Measurements from ENCODE around the gene PLCG2. TPM values are rescaled to one million over a fixed set of nuclear protein-coding genes. Genes with fewer than 3 reads are reported as not detected.

The PLCG2 gene
- total RNA-seq, 2 experiments from 2014 or later = 196 to 485 TPM

- BruUV-seq (replicated peaks) = no TSS peak
- H3K9me3 ChIP-seq (ENCODE audit: low read length) = no peaks in the 10 kb centered on the region
- TF ChIP-seq CTCF (conservative IDR thresholded peaks at IDR 0.05; ENCODE audit: low read length) (no peak), EZH2phosphoT487 (IDR thresholded peaks at IDR 0.05; ENCODE audit: borderline replicate concordance, low read depth, low read length) (no peak)
Observed at GRCh38 chr16:81925016-81925415, 145.9 kb downstream of the PLCG2 start.

GRCh38 chr16:81926036-81926435 lies 146.9 kb downstream of the PLCG2 start:
- Histone ChIP-seq H3K4me3 (ENCODE audit: low read depth, low read length, poor library complexity, severe bottlenecking) (no peak overlapping the region), H4K20me1 (ENCODE audit: insufficient read depth, low read length) (no peaks in the 10 kb centered on the region; the same call in 1 of the 2 replicates), H3K9me2 (ENCODE audit: insufficient read depth, low read length) (no peaks in the 10 kb centered on the region), H3K9me3 (ENCODE audit: low read length) (no peaks in the 10 kb centered on the region), H3K4me1 (ENCODE audit: insufficient read depth, low read length, poor library complexity, severe bottlenecking) (no peaks in the 10 kb centered on the region), H3K27ac (ENCODE audit: low read depth, low read length, poor library complexity, severe bottlenecking) (no peak overlapping the region), H2AFZ (ENCODE audit: low read length) (no peak overlapping the region), H3K79me2 (ENCODE audit: insufficient read depth, low read depth, low read length) (no peaks in the 10 kb centered on the region), H3K4me2 (ENCODE audit: low read length) (no peak overlapping the region), H3K36me3 (ENCODE audit: insufficient read depth, low read length) (peaks cover 98% of the 10 kb centered on the region)
- intact Hi-C loops (cut with micrococcal nuclease; ENCODE audit: unreplicated experiment) = no loop called here
- ChIA-PET CTCF (ENCODE audit: unreplicated experiment) (no interaction called here), POLR2A (interaction anchor here (0.6 to 1.1 kb wide), 2 partner anchors 9 to 589 kb away, joined by 3 to 4 read pairs; no protein-coding TSS in a partner anchor)
- no peak for DNase-seq (ENCODE audit: low spot score)
- TF ChIP-seq EZH2phosphoT487 (IDR thresholded peaks at IDR 0.05; ENCODE audit: borderline replicate concordance, low read depth, low read length) (no peak), CTCF (conservative IDR thresholded peaks at IDR 0.05; ENCODE audit: low read length) (no peak)
- no TSS peak for BruUV-seq (replicated peaks)

More at GRCh38 chr16:81925016-81925415, 145.9 kb downstream of the PLCG2 start:
- H4K20me1 ChIP-seq (ENCODE audit: insufficient read depth, low read length) = no peaks in the 10 kb centered on the region
- no peak for DNase-seq (ENCODE audit: low spot score)
- H2AFZ ChIP-seq (ENCODE audit: low read length) = no peak overlapping the region
- no peak overlapping the region for H3K4me3 ChIP-seq (ENCODE audit: low read depth, low read length, poor library complexity, severe bottlenecking)
- H3K4me2 ChIP-seq (ENCODE audit: low read length) = no peak overlapping the region
- H3K27ac ChIP-seq (ENCODE audit: low read depth, low read length, poor library complexity, severe bottlenecking) = no peak overlapping the region
- ChIA-PET CTCF (ENCODE audit: unreplicated experiment) (no interaction called here), POLR2A (no interaction called here)
- intact Hi-C loops (cut with micrococcal nuclease; ENCODE audit: unreplicated experiment) = no loop called here
- no peaks in the 10 kb centered on the region for H3K9me2 ChIP-seq (ENCODE audit: insufficient read depth, low read length)
- no peaks in the 10 kb centered on the region for H3K4me1 ChIP-seq (ENCODE audit: insufficient read depth, low read length, poor library complexity, severe bottlenecking)
- H3K36me3 ChIP-seq (ENCODE audit: insufficient read depth, low read length) = peaks cover 98% of the 10 kb centered on the region
- no peaks in the 10 kb centered on the region for H3K79me2 ChIP-seq (ENCODE audit: insufficient read depth, low read depth, low read length)

DNA sequence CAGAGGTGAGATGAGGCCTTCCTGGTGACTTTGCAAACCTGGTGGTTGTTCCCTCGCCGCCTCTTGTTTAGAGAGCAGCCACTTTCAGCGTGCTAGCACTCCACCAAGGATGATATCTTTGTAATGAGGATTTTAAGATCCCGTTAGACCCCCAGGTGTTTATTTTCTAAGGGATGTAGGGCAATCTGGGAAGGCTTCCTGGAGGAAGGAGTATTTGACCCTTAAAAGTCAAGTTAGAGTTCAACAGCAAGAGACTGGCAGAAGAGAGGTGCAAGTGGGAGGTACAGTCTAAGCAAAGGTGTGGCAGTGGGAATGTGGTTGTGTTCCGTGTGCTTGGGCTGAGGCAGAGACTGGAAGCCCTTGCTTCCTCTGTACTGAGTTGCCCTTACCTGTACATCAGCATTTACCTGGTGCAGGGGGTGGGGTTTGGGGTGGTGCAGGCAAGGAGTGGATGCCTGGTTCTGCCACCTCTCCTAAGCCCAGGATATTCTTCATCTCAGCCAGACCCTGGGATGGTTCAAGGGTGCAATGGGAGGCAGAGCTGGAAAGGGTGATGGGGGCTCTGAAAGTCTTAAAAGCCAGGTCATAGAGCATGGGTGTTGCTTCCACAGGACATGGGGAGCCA lies 148.6 kb downstream of the PLCG2 start:
- DNase-seq (ENCODE audit: low spot score) = no peak
- Histone ChIP-seq H3K4me3 (ENCODE audit: low read depth, low read length, poor library complexity, severe bottlenecking) (no peak overlapping the region), H3K9me3 (ENCODE audit: low read length) (no peaks in the 10 kb centered on the region), H3K27ac (ENCODE audit: low read depth, low read length, poor library complexity, severe bottlenecking) (no peak overlapping the region), H3K9me2 (ENCODE audit: insufficient read depth, low read length) (no peaks in the 10 kb centered on the region), H3K4me1 (ENCODE audit: insufficient read depth, low read length, poor library complexity, severe bottlenecking) (no peaks in the 10 kb centered on the region), H3K79me2 (ENCODE audit: insufficient read depth, low read depth, low read length) (no peaks in the 10 kb centered on the region), H2AFZ (ENCODE audit: low read length) (no peak overlapping the region), H3K36me3 (ENCODE audit: insufficient read depth, low read length) (peaks cover 98% of the 10 kb centered on the region), H4K20me1 (ENCODE audit: insufficient read depth, low read length) (no peaks in the 10 kb centered on the region; the same call in 1 of the 2 replicates), H3K4me2 (ENCODE audit: low read length) (no peak overlapping the region)
- intact Hi-C loops (cut with micrococcal nuclease; ENCODE audit: unreplicated experiment) = no loop called here
- TF ChIP-seq EZH2phosphoT487 (IDR thresholded peaks at IDR 0.05; ENCODE audit: borderline replicate concordance, low read depth, low read length) = no peak
- TF ChIP-seq CTCF (conservative IDR thresholded peaks at IDR 0.05; ENCODE audit: low read length) = no peak
- ChIA-PET POLR2A (no interaction called here), CTCF (ENCODE audit: unreplicated experiment) (no interaction called here)
- no TSS peak for BruUV-seq (replicated peaks)

Measured in OCI-LY7 (cell line).